IMR-90 (cell line): Measurements from ENCODE around the gene GPBAR1. TPM values are rescaled to one million over a fixed set of nuclear protein-coding genes. Genes with fewer than 3 reads are reported as not detected.

Source experiments
- ATAC-seq: fragments of 200-7000 bp; cut with Tn5 transposase; 2 replicates; pipeline ENCODE4 v1.9.1; 2020; ENCODE audit warnings: low read depth, mild to moderate bottlenecking, moderate library complexity
- BruUV-seq: library from RNA; stranded (reverse); fragments of 400-500 nt; replicated peaks from 2 replicates; lab custom pipeline; 2021; lab: Mats Ljungman, UMichigan
- CTCF ChIA-PET: fragments of 300-600 bp; formaldehyde crosslinking; extraction: SDS; loops from one replicate; lab custom pipeline; 2021; ENCODE audit warnings: antibody characterized with exemption; lab: Yijun Ruan, JAX
- POLR2A ChIA-PET: fragments of 300-600 bp; sonication (Branson Sonifier 250); formaldehyde crosslinking; loops from one replicate; lab custom pipeline; 2022; ENCODE audit warnings: antibody characterized with exemption; ENCODE audit not compliant: unreplicated experiment; lab: Charles Lee
- DNase-seq: peaks from one replicate; pipeline ENCODE4 v3.0.0; 2013
- H2AFZ ChIP-seq: replicated peaks from 2 replicates; pipeline ENCODE3; 2013; ENCODE audit warnings: low read length, mild to moderate bottlenecking; ENCODE audit not compliant: poor library complexity
- H2AK5ac ChIP-seq: 2 replicates; pipeline ENCODE4 v1.6.1; 2013; ENCODE audit warnings: low read depth, low read length, inconsistent platforms
- H2AK9ac ChIP-seq: replicated peaks from 2 replicates; pipeline ENCODE3; 2013; ENCODE audit warnings: mild to moderate bottlenecking, low read depth, low read length, moderate library complexity; ENCODE audit not compliant: poor library complexity
- H2BK120ac ChIP-seq: 2 replicates; pipeline ENCODE4 v1.6.1; 2013; ENCODE audit warnings: low read depth, low read length, inconsistent platforms
- H2BK15ac ChIP-seq: 3 replicates; pipeline ENCODE4 v1.6.1; 2013; ENCODE audit warnings: low read depth, low read length, inconsistent platforms
- H2BK20ac ChIP-seq: 2 replicates; pipeline ENCODE4 v1.6.1; 2013; ENCODE audit warnings: low read depth, mild to moderate bottlenecking, inconsistent platforms, low read length, moderate library complexity
- H2BK5ac ChIP-seq: 2 replicates; pipeline ENCODE4 v1.6.1; 2013; ENCODE audit warnings: mild to moderate bottlenecking, low read depth, low read length, inconsistent platforms; ENCODE audit not compliant: poor library complexity, severe bottlenecking
- H3K14ac ChIP-seq: replicated peaks from 2 replicates; pipeline ENCODE4 v1.6.1; 2013; ENCODE audit warnings: low read depth, low read length, inconsistent platforms
- H3K18ac ChIP-seq: 2 replicates; pipeline ENCODE4 v1.6.1; 2013; ENCODE audit warnings: low read depth, low read length, control low read depth
- H3K23ac ChIP-seq: 2 replicates; pipeline ENCODE4 v1.6.1; 2013; ENCODE audit warnings: low read depth, low read length, inconsistent platforms
- H3K27ac ChIP-seq: 2 replicates; pipeline ENCODE4 v1.5.1; 2013; ENCODE audit warnings: mild to moderate bottlenecking, control low read depth, low read length; ENCODE audit not compliant: insufficient read depth
- H3K27me3 ChIP-seq: 2 replicates; pipeline ENCODE4 v1.6.1; 2013; ENCODE audit warnings: low read length; ENCODE audit not compliant: control insufficient read depth, insufficient read depth
- H3K36me3 ChIP-seq: 2 replicates; pipeline ENCODE4 v1.6.1; 2013; ENCODE audit warnings: low read length, mixed read lengths; ENCODE audit not compliant: control insufficient read depth, insufficient read depth
- H3K4ac ChIP-seq: 2 replicates; pipeline ENCODE4 v1.6.1; 2013; ENCODE audit warnings: low read depth, low read length, inconsistent platforms
- H3K4me1 ChIP-seq: 2 replicates; pipeline ENCODE4 v1.6.1; 2013; ENCODE audit warnings: low read length, mixed read lengths; ENCODE audit not compliant: control insufficient read depth, insufficient read depth
- H3K4me2 ChIP-seq: 2 replicates; pipeline ENCODE4 v1.6.1; 2013; ENCODE audit warnings: low read depth, mild to moderate bottlenecking, control low read depth, low read length, moderate library complexity
- H3K4me3 ChIP-seq: 2 replicates; pipeline ENCODE4 v1.5.1; 2013; ENCODE audit warnings: low read depth, mild to moderate bottlenecking, control low read depth, low read length, moderate library complexity; ENCODE audit not compliant: insufficient read depth
- H3K56ac ChIP-seq: 2 replicates; pipeline ENCODE4 v1.6.1; 2013; ENCODE audit warnings: low read length, inconsistent platforms; ENCODE audit not compliant: insufficient read depth; ENCODE audit errors: extremely low read depth
- H3K79me1 ChIP-seq, 2 experiments: 2 replicates each; pipeline ENCODE4 v1.6.1; 2013; ENCODE audit warnings: low read length in 2 of 2, inconsistent platforms in 1 of 2, low read depth in 1 of 2
- H3K9ac ChIP-seq: 2 replicates; pipeline ENCODE4 v1.6.1; 2013; ENCODE audit warnings: low read depth, low read length, control low read depth
- H3K9me1 ChIP-seq: 2 replicates; pipeline ENCODE4 v1.6.1; 2013; ENCODE audit warnings: low read length, inconsistent platforms; ENCODE audit not compliant: insufficient read depth
- H3K9me3 ChIP-seq: 2 replicates; pipeline ENCODE4 v1.6.1; 2013; ENCODE audit warnings: low read length; ENCODE audit not compliant: control insufficient read depth, insufficient read depth
- H4K20me1 ChIP-seq: 2 replicates; pipeline ENCODE4 v1.6.1; 2013; ENCODE audit warnings: low read length, inconsistent platforms; ENCODE audit not compliant: insufficient read depth
- H4K5ac ChIP-seq: 2 replicates; pipeline ENCODE4 v1.6.1; 2013; ENCODE audit warnings: mild to moderate bottlenecking, low read depth, low read length, control low read depth
- H4K8ac ChIP-seq, 2 experiments: 2 replicates each; pipeline ENCODE4 v1.6.1; 2013; ENCODE audit warnings: low read depth in 2 of 2, low read length in 2 of 2, control low read depth in 1 of 2, inconsistent platforms in 1 of 2
- H4K91ac ChIP-seq: 2 replicates; pipeline ENCODE4 v1.6.1; 2013; ENCODE audit warnings: low read depth, low read length, inconsistent platforms; ENCODE audit not compliant: insufficient read depth
- CEBPB ChIP-seq: IDR thresholded peaks from 2 replicates; pipeline ENCODE4 v1.6.1; 2012; ENCODE audit warnings: low read depth, low read length, improper control_type of control experiment
- CHD1 ChIP-seq: IDR thresholded peaks from 2 replicates; pipeline ENCODE4 v1.6.1; 2012; ENCODE audit warnings: low read depth, low read length, improper control_type of control experiment
- CTCF ChIP-seq: conservative IDR thresholded peaks from 2 replicates; pipeline ENCODE4 v1.5.1; 2012; ENCODE audit warnings: mild to moderate bottlenecking, low read depth, low read length, improper control_type of control experiment
- ELK1 ChIP-seq: fragments of 150-350 bp; IDR thresholded peaks from 2 replicates; pipeline ENCODE4 v1.6.1; 2016; ENCODE audit warnings: low read depth, mild to moderate bottlenecking, low read length, moderate library complexity, borderline replicate concordance
- FOS ChIP-seq: fragments of 150-350 bp; IDR thresholded peaks from 2 replicates; pipeline ENCODE4 v1.6.1; 2016; ENCODE audit warnings: low read depth, low read length
- MAZ ChIP-seq: IDR thresholded peaks from 2 replicates; pipeline ENCODE4 v1.6.1; 2012; ENCODE audit warnings: low read depth, mild to moderate bottlenecking, low read length, improper control_type of control experiment, moderate library complexity, borderline replicate concordance
- NFE2L2 ChIP-seq: fragments of 150-350 bp; IDR thresholded peaks from 2 replicates; pipeline ENCODE4 v1.6.1; 2016; ENCODE audit warnings: low read depth, mild to moderate bottlenecking, low read length
- RAD21 ChIP-seq: IDR thresholded peaks from 2 replicates; pipeline ENCODE4 v1.6.1; 2012; ENCODE audit warnings: low read length, improper control_type of control experiment
- RCOR1 ChIP-seq: IDR thresholded peaks from 2 replicates; pipeline ENCODE4 v1.6.1; 2012; ENCODE audit warnings: mild to moderate bottlenecking, low read length, improper control_type of control experiment; ENCODE audit not compliant: insufficient replicate concordance
- RFX5 ChIP-seq: IDR thresholded peaks from 2 replicates; pipeline ENCODE4 v1.8.0; 2012; ENCODE audit warnings: low read depth, mild to moderate bottlenecking, low read length, moderate library complexity
- WGBS, 2 experiments: methylation state at CpG; one replicate each; pipeline versions ENCODE4 v1.1.5 to v1.1.7; 2013; ENCODE audit warnings: missing lambda C conversion rate in 2 of 2; ENCODE audit not compliant: insufficient read length in 1 of 2; ENCODE audit errors: extremely low coverage in 2 of 2; 5-methylcytosine and 5-hydroxymethylcytosine counted together
- dilution Hi-C: fragments of 300-500 bp; cut with HindIII; formaldehyde crosslinking; loops from one replicate; pipeline ENCODE4 v1.14.3; 2018; ENCODE audit warnings: low sequenced_read_pairs; ENCODE audit not compliant: unreplicated experiment
- in situ Hi-C: fragments of 300-500 bp; cut with MboI; formaldehyde crosslinking; loops from 3 replicates; pipeline ENCODE4 v1.14.3; 2019; ENCODE audit warnings: low sequenced_read_pairs, inconsistent platforms, mixed read lengths
- intact Hi-C: fragments of 100-400 bp; cut with micrococcal nuclease; formaldehyde crosslinking; loops from 2 replicates; pipeline ENCODE4 v1.10.0; 2022
- polyA plus RNA-seq, 3 experiments: library from polyadenylated mRNA; depleted of rRNA; stranded (reverse); fragments of >200 nt; gene quantifications; 2 replicates each; pipeline ENCODE4 v1.2.3, GENCODE V29; 2012; ENCODE audit warnings: low replicate concordance in 1 of 3
- total RNA-seq: library from RNA; depleted of rRNA; stranded (reverse); fragments of >200 nt; gene quantifications from 2 replicates; pipeline ENCODE4 v1.2.3, GENCODE V29; 2012

GPBAR1 gene
- total and polyA plus RNA-seq, 2 of the 4 experiments (the other 2 are of a cell fraction) = under 0.01 to 0.21 TPM

- Histone ChIP-seq H2AK9ac (peak overlapping the region; percentile 18), H3K79me1 (peaks cover 15 to 27% of the 10 kb centered on the region in 2 experiments; a peak in 3 of 4 replicates), H3K36me3 (no peaks in the 10 kb centered on the region), H4K20me1 (peaks cover 9% of the 10 kb centered on the region; the same call in 1 of the 2 replicates), H3K9me3 (no peaks in the 10 kb centered on the region), H3K4ac (peak overlapping the region; percentile 16; the same call in 1 of the 2 replicates), H3K14ac (no peak overlapping the region), H4K8ac (0 out of 4 replicates have a peak overlapping the region, but pooled peaks of 1 of the 2 experiments have one; percentile 26), H3K9me1 (peaks cover 23% of the 10 kb centered on the region), H3K4me3 (no peak overlapping the region), H2BK5ac (no peak overlapping the region), H2BK120ac (no peak overlapping the region), H2AFZ (peak overlapping the region; percentile 45), H3K9ac (no peak overlapping the region), H3K23ac (no peak overlapping the region), H3K56ac (no peak overlapping the region), H2BK20ac (no peak overlapping the region; the same call in 1 of the 2 replicates), H2BK15ac (no peak overlapping the region), H3K27me3 (no peaks in the 10 kb centered on the region), H2AK5ac (no peak overlapping the region), H3K27ac (no peak overlapping the region), H3K4me2 (no peak overlapping the region), H3K18ac (no peak overlapping the region), H4K5ac (no peak overlapping the region), H4K91ac (no peak overlapping the region; the same call in 1 of the 2 replicates), H3K4me1 (peaks cover 20% of the 10 kb centered on the region)
- CTCF ChIA-PET = no interaction called here
- intact Hi-C loops (loop anchor here (5.0 kb wide), 1 partner anchor 353 kb away; no protein-coding TSS in a partner anchor), in situ Hi-C loops (no loop called here), dilution Hi-C loops (no loop called here)
- WGBS, 2 experiments = 80% methylated on average over 3 of the region's 5 CpGs; no CpG with 5 or more reads in 1 of the 2 experiments
- no TSS peak for BruUV-seq
- POLR2A ChIA-PET = no interaction called here
- TF ChIP-seq RCOR1 = no peak
- no peak for TF ChIP-seq CTCF
- TF ChIP-seq RAD21 = no peak
- TF ChIP-seq ELK1 = no peak
- no peak for TF ChIP-seq FOS
- TF ChIP-seq CHD1 = no peak
- TF ChIP-seq RFX5 = no peak
- no peak for TF ChIP-seq MAZ
- TF ChIP-seq NFE2L2 = no peak
- TF ChIP-seq CEBPB = no peak
- DNase-seq (no peak), ATAC-seq (no peak)
Measured at GRCh38 chr2:218294430-218295022, 33.7 kb downstream of the GPBAR1 start.
